HCT116 (cell line): Measurements from ENCODE around the gene CALCOCO2. TPM values are rescaled to one million over a fixed set of nuclear protein-coding genes. Genes with fewer than 3 reads are reported as not detected.

Experiments
- ATAC-seq: fragments of 200-7000 bp; cut with Tn5 transposase; 2 replicates; pipeline ENCODE4 v1.9.1; 2020; ENCODE audit warnings: mild to moderate bottlenecking, moderate library complexity
- BruUV-seq: library from RNA; stranded (reverse); fragments of 400-500 nt; replicated peaks from 2 replicates; lab custom pipeline; 2021; lab: Mats Ljungman, UMichigan
- CTCF ChIA-PET: fragments of 300-600 bp; sonication (Branson Sonifier 250); formaldehyde crosslinking; loops from one replicate; lab custom pipeline; 2021; ENCODE audit warnings: antibody characterized with exemption; lab: Charles Lee
- POLR2A ChIA-PET: fragments of 300-600, 350-600 bp; sonication (Branson Sonifier 250); formaldehyde crosslinking; loops from one replicate; lab custom pipeline; 2021; ENCODE audit warnings: antibody characterized with exemption; lab: Charles Lee
- RAD21 ChIA-PET, 2 experiments: fragments of 300-600 bp; sonication (Branson Sonifier 250); formaldehyde crosslinking; loops; one replicate each; lab custom pipeline; 2023; ENCODE audit warnings: low total read pairs in 2 of 2; ENCODE audit not compliant: uncharacterized antibody in 2 of 2, unreplicated experiment in 2 of 2, low non-redundant PET in 1 of 2; lab: Charles Lee
- DNase-seq: peaks from one replicate; pipeline ENCODE4 v3.0.0-alpha.2; 2010; ENCODE audit warnings: low read depth, low spot score
- H2AFZ ChIP-seq: fragments of 200-600 bp; shearing (Covaris generic), sonication (generic); 2 replicates; pipeline ENCODE4 v1.6.1; 2017; ENCODE audit warnings: low read depth, mixed run types, mixed read lengths, antibody characterized with exemption, low read length; ENCODE audit not compliant: poor library complexity, severe bottlenecking
- H3K27ac ChIP-seq: 2 replicates; pipeline ENCODE4 v1.5.1; 2012; ENCODE audit warnings: low read depth, low read length
- H3K27me3 ChIP-seq: fragments of 200-600 bp; sonication (generic); 2 replicates; pipeline ENCODE4 v1.6.1; 2016; ENCODE audit warnings: mixed run types, low read length, mixed read lengths; ENCODE audit not compliant: insufficient read depth
- H3K36me3 ChIP-seq, 2 experiments: fragments of 200-500 bp in 1 of 2; fragments of 200-600 bp in 1 of 2; sonication (Bioruptor generic) in 1 of 2; sonication (generic) in 1 of 2; 2 replicates each; pipeline versions ENCODE4 v1.5.1 to v1.6.1; 2014 to 2016; ENCODE audit warnings: low read length in 2 of 2, inconsistent platforms in 1 of 2, mixed read lengths in 1 of 2, mixed run types in 1 of 2; ENCODE audit not compliant: insufficient read depth in 2 of 2, control insufficient read depth in 1 of 2
- H3K4me1 ChIP-seq, 2 experiments: fragments of 200-600 bp in 1 of 2; sonication (generic) in 1 of 2; 2 replicates each; pipeline versions ENCODE4 v1.5.1 to v1.6.1; 2012 to 2017; ENCODE audit warnings: low read length in 2 of 2, inconsistent platforms in 1 of 2, mild to moderate bottlenecking in 1 of 2, mixed read lengths in 1 of 2, mixed run types in 1 of 2, moderate library complexity in 1 of 2; ENCODE audit not compliant: insufficient read depth in 2 of 2, control insufficient read depth in 1 of 2
- H3K4me2 ChIP-seq: fragments of 200-600 bp; sonication (generic); 2 replicates; pipeline ENCODE4 v1.6.1; 2017; ENCODE audit warnings: mixed run types, low read length, mixed read lengths
- H3K4me3 ChIP-seq, 2 experiments: fragments of 200-600 bp in 1 of 2; sonication (generic) in 1 of 2; replicated peaks in 1 of 2; 2 replicates each; pipeline ENCODE4 v1.5.1; 2011 to 2016; ENCODE audit warnings: low read length in 2 of 2, control low read depth in 1 of 2, low read depth in 1 of 2, mild to moderate bottlenecking in 1 of 2, mixed read lengths in 1 of 2, mixed run types in 1 of 2
- H3K79me2 ChIP-seq: fragments of 200-600 bp; sonication (generic); 2 replicates; pipeline ENCODE4 v1.6.1; 2017; ENCODE audit warnings: mild to moderate bottlenecking, mixed run types, low read length, moderate library complexity, mixed read lengths; ENCODE audit not compliant: insufficient read depth
- H3K9ac ChIP-seq: fragments of 200-600 bp; sonication (generic); 2 replicates; pipeline ENCODE4 v1.6.1; 2016; ENCODE audit warnings: low read length, mixed read lengths
- H3K9me2 ChIP-seq: fragments of 200-600 bp; sonication (generic), shearing (Covaris generic); 2 replicates; pipeline ENCODE4 v1.6.1; 2017; ENCODE audit warnings: mixed run types, mild to moderate bottlenecking, moderate library complexity; ENCODE audit not compliant: insufficient read depth
- H3K9me3 ChIP-seq, 2 experiments: fragments of 200-500 bp in 1 of 2; fragments of 200-600 bp in 1 of 2; sonication (Bioruptor generic) in 1 of 2; sonication (generic) in 1 of 2; 2 replicates each; pipeline ENCODE4 v1.6.1; 2014 to 2017; ENCODE audit warnings: low read length in 2 of 2, mixed read lengths in 2 of 2, inconsistent platforms in 1 of 2, low read depth in 1 of 2, mild to moderate bottlenecking in 1 of 2, mixed run types in 1 of 2, moderate library complexity in 1 of 2; ENCODE audit not compliant: control insufficient read depth in 1 of 2, insufficient read depth in 1 of 2
- H4K20me1 ChIP-seq: fragments of 200-600 bp; sonication (generic), shearing (Covaris generic); 2 replicates; pipeline ENCODE4 v1.6.1; 2017; ENCODE audit warnings: mixed run types, mild to moderate bottlenecking, moderate library complexity; ENCODE audit not compliant: insufficient read depth
- CBX3 ChIP-seq: IDR thresholded peaks from 2 replicates; pipeline ENCODE4 v1.6.1; 2012; ENCODE audit warnings: low read depth
- CEBPB ChIP-seq: IDR thresholded peaks from 2 replicates; pipeline ENCODE4 v1.6.1; 2012; ENCODE audit warnings: low read depth
- EGR1 ChIP-seq: IDR thresholded peaks from 2 replicates; pipeline ENCODE4 v1.6.1; 2012; ENCODE audit warnings: low read depth
- ELF1 ChIP-seq: IDR thresholded peaks from 2 replicates; pipeline ENCODE4 v1.6.1; 2012; ENCODE audit warnings: low read depth, borderline replicate concordance
- EZH2 ChIP-seq: fragments of 200-600 bp; sonication (generic); IDR thresholded peaks from 2 replicates; pipeline ENCODE4 v1.6.1; 2017; ENCODE audit warnings: antibody characterized with exemption, mixed run types
- EZH2phosphoT487 ChIP-seq: fragments of 200-600 bp; IDR thresholded peaks from 2 replicates; pipeline ENCODE4 v1.6.1; 2018; ENCODE audit warnings: antibody characterized with exemption, borderline replicate concordance
- FOSL1 ChIP-seq: IDR thresholded peaks from 2 replicates; pipeline ENCODE4 v1.6.1; 2012; ENCODE audit warnings: low read depth
- JUND ChIP-seq: IDR thresholded peaks from 2 replicates; pipeline ENCODE4 v1.6.1; 2012
- MAX ChIP-seq: IDR thresholded peaks from 2 replicates; pipeline ENCODE4 v1.6.1; 2012
- POLR2A ChIP-seq: IDR thresholded peaks from 2 replicates; pipeline ENCODE4 v1.7.0; 2011; ENCODE audit warnings: borderline replicate concordance; ENCODE audit not compliant: insufficient read depth, insufficient read length; ENCODE audit errors: extremely low read depth
- POLR2AphosphoS5 ChIP-seq: IDR thresholded peaks from 2 replicates; pipeline ENCODE4 v1.6.1; 2011; ENCODE audit warnings: mild to moderate bottlenecking, low read depth, low read length, moderate library complexity
- RAD21 ChIP-seq: IDR thresholded peaks from 2 replicates; pipeline ENCODE4 v1.6.1; 2012; ENCODE audit warnings: low read depth, mild to moderate bottlenecking
- SIN3A ChIP-seq: IDR thresholded peaks from 2 replicates; pipeline ENCODE4 v1.6.1; 2012; ENCODE audit warnings: low read depth
- SP1 ChIP-seq: IDR thresholded peaks from 2 replicates; pipeline ENCODE4 v1.6.1; 2012; ENCODE audit warnings: low read depth
- SRF ChIP-seq: IDR thresholded peaks from 2 replicates; pipeline ENCODE4 v1.6.1; 2012; ENCODE audit warnings: low read depth
- TCF7L2 ChIP-seq: IDR thresholded peaks from 2 replicates; pipeline ENCODE4 v1.7.0; 2011; ENCODE audit warnings: borderline replicate concordance, inconsistent platforms; ENCODE audit not compliant: insufficient read depth, insufficient read length; ENCODE audit errors: extremely low read depth
- ZFX ChIP-seq: fragments of 450-650 bp; IDR thresholded peaks from 2 replicates; pipeline ENCODE4 v1.6.1; 2017
- intact Hi-C: fragments of 100-400 bp; cut with micrococcal nuclease; formaldehyde crosslinking; loops from 2 replicates; pipeline ENCODE4 v1.10.0; 2022
- total RNA-seq: library from RNA; stranded (reverse); gene quantifications from one replicate; pipeline ENCODE4 v1.2.1, GENCODE V29; 2021; ENCODE audit not compliant: unreplicated experiment
- TF ChIP-seq, protein P1 (sequence below), 3 experiments: fragments of 200-600 bp in 1 of 3; sonication (generic) in 1 of 3; IDR thresholded peaks in 2 of 3; conservative IDR thresholded peaks in 1 of 3; 2 replicates each; pipeline ENCODE4 v1.5.1; 2012 to 2017; ENCODE audit warnings: low read depth in 2 of 3, low read length in 2 of 3, antibody characterized with exemption in 1 of 3, borderline replicate concordance in 1 of 3, control low read depth in 1 of 3, mild to moderate bottlenecking in 1 of 3, mixed read lengths in 1 of 3, mixed run types in 1 of 3, moderate library complexity in 1 of 3; ENCODE audit not compliant: insufficient read depth in 1 of 3
- TF ChIP-seq, protein P2 (sequence below): IDR thresholded peaks from 2 replicates; pipeline ENCODE4 v1.6.1; 2012

CALCOCO2 gene
- total RNA-seq, 1 experiment from 2014 or later, result 151 TPM

- no TSS peak for BruUV-seq
- DNase-seq (peak; percentile 89), ATAC-seq (peak; percentile 98)
- H3K27me3 ChIP-seq, result no peaks in the 10 kb centered on the region
- peak within 1 kb of the TSS; percentile 88 for H2AFZ ChIP-seq
- TF ChIP-seq ZFX (peak; percentile 5; the same call in 1 of the 2 replicates), EZH2 (no peak)
- peak within 1 kb of the TSS; percentile 41 for H3K9ac ChIP-seq
- ChIA-PET CTCF (interaction anchor here (0.7 to 8.3 kb wide), 14 partner anchors 12 to 219 kb away, joined by 3 to 237 read pairs (median 4); partner anchors contain the start of gene ATP5MC1), POLR2A (interaction anchor here (0.6 to 1.4 kb wide), 7 partner anchors 12 to 781 kb away, joined by 3 to 8 read pairs (median 4); partner anchors contain the start of gene ATP5MC1), RAD21 (interaction anchor here (0.5 to 1.6 kb wide), 3 partner anchors 62 to 67 kb away, joined by 4 to 11 read pairs (median 6); no protein-coding TSS in a partner anchor)
- H3K9me3 ChIP-seq, result no peaks in the 10 kb centered on the region
- intact Hi-C loops, result no loop called here
- H3K9me2 ChIP-seq, result no peaks in the 10 kb centered on the region
- peak within 1 kb of the TSS; percentile 95 for H3K4me2 ChIP-seq
- peak within 1 kb of the TSS; percentile 41 to 59 for H3K4me3 ChIP-seq
- H3K79me2 ChIP-seq, result no peaks in the 10 kb centered on the region
- no peaks in the 10 kb centered on the region for H3K36me3 ChIP-seq
- H3K27ac ChIP-seq, result no peak within 1 kb of the TSS; the same call in 1 of the 2 replicates
- H3K4me1 ChIP-seq, result peaks cover 9 to 17% of the 10 kb centered on the region in 2 experiments
- no peaks in the 10 kb centered on the region for H4K20me1 ChIP-seq
Measured at GRCh38 chr17:48816774-48817590, 13.9 kb upstream of the CALCOCO2 start, which contains the start of gene TTLL6. Gene TTLL6, minus strand, starts transcription at chr17:48817229. Its CDS starts 157 bp downstream, at chr17:48817072.

DNA sequence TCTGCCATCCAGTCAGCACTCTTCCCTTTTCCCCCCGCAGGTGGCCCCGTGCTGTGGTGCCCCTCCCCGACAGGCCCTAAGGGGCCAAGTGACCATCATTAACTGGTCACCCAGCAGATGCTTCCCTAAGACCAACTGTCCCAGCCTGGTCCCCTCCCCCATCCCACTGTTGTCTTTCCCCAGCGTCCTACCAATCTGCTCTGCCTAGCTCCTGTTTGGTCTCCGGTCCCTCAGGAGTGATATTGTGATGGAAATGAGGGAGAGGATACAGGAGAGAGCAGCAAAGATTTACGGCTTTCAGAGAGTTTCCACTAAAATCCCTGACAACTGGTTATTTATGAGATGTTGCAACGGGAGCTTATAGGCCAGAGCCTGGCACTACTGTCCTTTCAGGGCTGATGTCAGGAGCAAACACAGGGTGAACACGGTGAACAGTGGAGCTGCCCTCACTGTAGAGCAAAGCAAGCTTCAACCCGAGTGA, 12.4 kb upstream of the CALCOCO2 start:
- Histone ChIP-seq H3K79me2 (no peaks in the 10 kb centered on the region), H3K9me3 (no peaks in the 10 kb centered on the region), H4K20me1 (no peaks in the 10 kb centered on the region), H3K4me2 (no peak overlapping the region), H3K9me2 (no peaks in the 10 kb centered on the region), H2AFZ (no peak overlapping the region), H3K4me1 (peaks cover 9 to 17% of the 10 kb centered on the region in 2 experiments), H3K36me3 (no peaks in the 10 kb centered on the region), H3K27me3 (no peaks in the 10 kb centered on the region), H3K27ac (no peak overlapping the region), H3K4me3 (no peak overlapping the region), H3K9ac (no peak overlapping the region)
- no peak for ATAC-seq
- no peak for DNase-seq
- no TSS peak for BruUV-seq
- ChIA-PET RAD21 (no interaction called here), CTCF (interaction anchor here (0.7 to 6.9 kb wide), 5 partner anchors 14 to 215 kb away, joined by 3 to 62 read pairs (median 4); no protein-coding TSS in a partner anchor), POLR2A (no interaction called here)
- intact Hi-C loops, result no loop called here
- TF ChIP-seq, protein P1, sequence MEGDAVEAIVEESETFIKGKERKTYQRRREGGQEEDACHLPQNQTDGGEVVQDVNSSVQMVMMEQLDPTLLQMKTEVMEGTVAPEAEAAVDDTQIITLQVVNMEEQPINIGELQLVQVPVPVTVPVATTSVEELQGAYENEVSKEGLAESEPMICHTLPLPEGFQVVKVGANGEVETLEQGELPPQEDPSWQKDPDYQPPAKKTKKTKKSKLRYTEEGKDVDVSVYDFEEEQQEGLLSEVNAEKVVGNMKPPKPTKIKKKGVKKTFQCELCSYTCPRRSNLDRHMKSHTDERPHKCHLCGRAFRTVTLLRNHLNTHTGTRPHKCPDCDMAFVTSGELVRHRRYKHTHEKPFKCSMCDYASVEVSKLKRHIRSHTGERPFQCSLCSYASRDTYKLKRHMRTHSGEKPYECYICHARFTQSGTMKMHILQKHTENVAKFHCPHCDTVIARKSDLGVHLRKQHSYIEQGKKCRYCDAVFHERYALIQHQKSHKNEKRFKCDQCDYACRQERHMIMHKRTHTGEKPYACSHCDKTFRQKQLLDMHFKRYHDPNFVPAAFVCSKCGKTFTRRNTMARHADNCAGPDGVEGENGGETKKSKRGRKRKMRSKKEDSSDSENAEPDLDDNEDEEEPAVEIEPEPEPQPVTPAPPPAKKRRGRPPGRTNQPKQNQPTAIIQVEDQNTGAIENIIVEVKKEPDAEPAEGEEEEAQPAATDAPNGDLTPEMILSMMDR (IDR thresholded peaks at IDR 0.05 in 2 of 3, conservative IDR thresholded peaks at IDR 0.05 in 1 of 3; ENCODE audit: borderline replicate concordance in 1 of 3, insufficient read depth in 1 of 3, low read depth in 2 of 3, low read length in 2 of 3), result no peak
- TF ChIP-seq SIN3A, result no peak
- TF ChIP-seq TCF7L2, result no peak
- TF ChIP-seq POLR2AphosphoS5, result no peak
- TF ChIP-seq EGR1, result no peak
- TF ChIP-seq RAD21, result no peak
- no peak for TF ChIP-seq EZH2
- TF ChIP-seq ELF1, result no peak
- no peak for TF ChIP-seq SRF
- TF ChIP-seq, protein P2, sequence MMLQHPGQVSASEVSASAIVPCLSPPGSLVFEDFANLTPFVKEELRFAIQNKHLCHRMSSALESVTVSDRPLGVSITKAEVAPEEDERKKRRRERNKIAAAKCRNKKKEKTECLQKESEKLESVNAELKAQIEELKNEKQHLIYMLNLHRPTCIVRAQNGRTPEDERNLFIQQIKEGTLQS, result no peak
- TF ChIP-seq POLR2A, result no peak
- TF ChIP-seq JUND, result no peak
- TF ChIP-seq CEBPB, result no peak
- TF ChIP-seq MAX, result no peak
- no peak for TF ChIP-seq EZH2phosphoT487
- TF ChIP-seq ZFX, result no peak
- no peak for TF ChIP-seq SP1
- TF ChIP-seq FOSL1, result no peak
- TF ChIP-seq CBX3, result no peak
